Fibroblast of lung (primary cell): ENCODE measurements around the gene AZGP1. TPM values are rescaled to one million over a fixed set of nuclear protein-coding genes. Genes with fewer than 3 reads are reported as not detected.

ENCODE experiments used
- DNase-seq, 2 donors: peaks; one replicate each; pipeline versions ENCODE4 v3.0.0 to v3.0.0-alpha.2; 2010; ENCODE audit warnings: low read depth in 2 of 2
- H2AFZ ChIP-seq: 2 replicates; pipeline ENCODE4 v1.5.1; 2012; ENCODE audit warnings: low read length, control low read depth, inconsistent platforms
- H3K27ac ChIP-seq: 2 replicates; pipeline ENCODE4 v1.5.1; 2011; ENCODE audit warnings: low read length, control low read depth; ENCODE audit not compliant: insufficient read depth
- H3K27me3 ChIP-seq: 2 replicates; pipeline ENCODE4 v1.5.1; 2011; ENCODE audit warnings: mild to moderate bottlenecking, low read length; ENCODE audit not compliant: control insufficient read depth, insufficient read depth
- H3K36me3 ChIP-seq: 2 replicates; pipeline ENCODE4 v1.5.1; 2011; ENCODE audit warnings: low read length; ENCODE audit not compliant: control insufficient read depth, insufficient read depth
- H3K4me1 ChIP-seq: 2 replicates; pipeline ENCODE4 v1.5.1; 2011; ENCODE audit warnings: low read length; ENCODE audit not compliant: control insufficient read depth, insufficient read depth; ENCODE audit errors: extremely low read depth
- H3K4me2 ChIP-seq: 2 replicates; pipeline ENCODE4 v1.5.1; 2011; ENCODE audit warnings: low read length, control low read depth; ENCODE audit not compliant: insufficient read depth; ENCODE audit errors: extremely low read depth
- H3K4me3 ChIP-seq, 4 experiments: fragments of 200-600 bp in 1 of 4; sonication (generic) in 1 of 4; replicated peaks in 1 of 4; 2 replicates each; pipeline ENCODE4 v1.5.1; 2011 to 2016; ENCODE audit warnings: low read length in 4 of 4, low read depth in 3 of 4, mild to moderate bottlenecking in 3 of 4, control low read depth in 2 of 4, inconsistent platforms in 1 of 4, mixed read lengths in 1 of 4; ENCODE audit not compliant: insufficient read depth in 1 of 4; ENCODE audit errors: control extremely low read depth in 1 of 4
- H3K79me2 ChIP-seq: 2 replicates; pipeline ENCODE4 v1.5.1; 2012; ENCODE audit warnings: mild to moderate bottlenecking, low read length, inconsistent platforms; ENCODE audit not compliant: control insufficient read depth, insufficient read depth
- H3K9ac ChIP-seq: 2 replicates; pipeline ENCODE4 v1.5.1; 2011; ENCODE audit warnings: mild to moderate bottlenecking, low read length, control low read depth; ENCODE audit not compliant: insufficient read depth
- H3K9me3 ChIP-seq: 2 replicates; pipeline ENCODE4 v1.5.1; 2012; ENCODE audit warnings: low read depth, low read length; ENCODE audit not compliant: control insufficient read depth, insufficient read depth
- H4K20me1 ChIP-seq: 2 replicates; pipeline ENCODE4 v1.5.1; 2011; ENCODE audit warnings: low read length; ENCODE audit not compliant: control insufficient read depth, insufficient read depth; ENCODE audit errors: extremely low read depth
- EZH2 ChIP-seq: IDR thresholded peaks from 2 replicates; pipeline ENCODE4 v1.5.1; 2012; ENCODE audit warnings: low read length, control low read depth, mild to moderate bottlenecking; ENCODE audit errors: missing control alignments
- polyA plus RNA-seq, 2 donors: library from polyadenylated mRNA; depleted of rRNA in 1 of 2; stranded (reverse) in 1 of 2; unstranded in 1 of 2; fragments of >200 nt; gene quantifications; 2 replicates each; pipeline ENCODE4 v1.2.1, GENCODE V29; 2011 to 2012; ENCODE audit warnings: missing spikeins in 1 of 2
- total RNA-seq: library from RNA; depleted of rRNA; stranded (reverse); fragments of >200 nt; gene quantifications from 2 replicates; pipeline ENCODE4 v1.2.1, GENCODE V29; 2014
- TF ChIP-seq, protein P1 (sequence below), 2 donors: IDR thresholded peaks in 1 of 2; conservative IDR thresholded peaks in 1 of 2; 1 replicate in 1 of 2; 2 replicates in 1 of 2; pipeline ENCODE4 v1.5.1; 2011 to 2012; ENCODE audit warnings: low read length in 2 of 2, control low read depth in 1 of 2, inconsistent platforms in 1 of 2, low read depth in 1 of 2, mild to moderate bottlenecking in 1 of 2

Gene AZGP1
- total and polyA plus RNA-seq, 2 donors (not counting 1 experiment from before 2014, with no cell fraction given), result not detected

DNA sequence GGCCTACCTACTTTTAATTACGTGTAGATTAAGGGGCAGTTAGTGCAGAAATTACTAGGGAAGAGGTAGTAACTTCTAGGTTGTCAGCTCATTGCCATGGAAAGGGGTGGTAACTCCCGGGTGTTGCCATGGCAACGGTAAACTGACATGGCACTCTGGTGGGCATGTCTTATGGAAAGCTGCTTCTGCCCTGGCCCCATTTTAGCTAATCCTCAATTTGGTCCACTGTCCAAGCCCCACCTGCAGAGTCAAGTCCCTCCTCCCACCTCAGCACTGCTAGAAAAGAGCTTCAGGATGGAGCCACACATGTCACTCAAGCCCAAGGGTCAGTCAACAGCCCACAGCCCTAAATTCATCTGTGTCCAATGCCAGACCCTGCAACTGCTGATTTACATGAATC, 32.1 kb upstream of the AZGP1 start:
- no peak for DNase-seq
- H2AFZ ChIP-seq, result no peak overlapping the region
- TF ChIP-seq, protein P1, sequence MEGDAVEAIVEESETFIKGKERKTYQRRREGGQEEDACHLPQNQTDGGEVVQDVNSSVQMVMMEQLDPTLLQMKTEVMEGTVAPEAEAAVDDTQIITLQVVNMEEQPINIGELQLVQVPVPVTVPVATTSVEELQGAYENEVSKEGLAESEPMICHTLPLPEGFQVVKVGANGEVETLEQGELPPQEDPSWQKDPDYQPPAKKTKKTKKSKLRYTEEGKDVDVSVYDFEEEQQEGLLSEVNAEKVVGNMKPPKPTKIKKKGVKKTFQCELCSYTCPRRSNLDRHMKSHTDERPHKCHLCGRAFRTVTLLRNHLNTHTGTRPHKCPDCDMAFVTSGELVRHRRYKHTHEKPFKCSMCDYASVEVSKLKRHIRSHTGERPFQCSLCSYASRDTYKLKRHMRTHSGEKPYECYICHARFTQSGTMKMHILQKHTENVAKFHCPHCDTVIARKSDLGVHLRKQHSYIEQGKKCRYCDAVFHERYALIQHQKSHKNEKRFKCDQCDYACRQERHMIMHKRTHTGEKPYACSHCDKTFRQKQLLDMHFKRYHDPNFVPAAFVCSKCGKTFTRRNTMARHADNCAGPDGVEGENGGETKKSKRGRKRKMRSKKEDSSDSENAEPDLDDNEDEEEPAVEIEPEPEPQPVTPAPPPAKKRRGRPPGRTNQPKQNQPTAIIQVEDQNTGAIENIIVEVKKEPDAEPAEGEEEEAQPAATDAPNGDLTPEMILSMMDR (conservative IDR thresholded peaks at IDR 0.05 in 1 of 2, IDR thresholded peaks at IDR 0.05 in 1 of 2; ENCODE audit: low read depth in 1 of 2, low read length in 2 of 2), result no peak
- no peak for TF ChIP-seq EZH2
- no peaks in the 10 kb centered on the region for H4K20me1 ChIP-seq
- H3K79me2 ChIP-seq, result no peaks in the 10 kb centered on the region
- no peak overlapping the region for H3K27ac ChIP-seq
- peaks cover 4% of the 10 kb centered on the region for H3K27me3 ChIP-seq
- no peak overlapping the region for H3K9ac ChIP-seq
- no peaks in the 10 kb centered on the region for H3K4me1 ChIP-seq
- H3K36me3 ChIP-seq, result no peaks in the 10 kb centered on the region
- H3K9me3 ChIP-seq, result no peaks in the 10 kb centered on the region
- no peak overlapping the region for H3K4me3 ChIP-seq
- no peak overlapping the region for H3K4me2 ChIP-seq

- H4K20me1 ChIP-seq, result no peaks in the 10 kb centered on the region
- no peak overlapping the region for H3K9ac ChIP-seq
- no peaks in the 10 kb centered on the region for H3K79me2 ChIP-seq
- TF ChIP-seq EZH2, result no peak
- TF ChIP-seq, protein P1 (conservative IDR thresholded peaks at IDR 0.05 in 1 of 2, IDR thresholded peaks at IDR 0.05 in 1 of 2; ENCODE audit: low read depth in 1 of 2, low read length in 2 of 2), result no peak
- H3K4me3 ChIP-seq, result no peak overlapping the region
- no peak overlapping the region for H2AFZ ChIP-seq
- no peaks in the 10 kb centered on the region for H3K36me3 ChIP-seq
- H3K4me1 ChIP-seq, result no peaks in the 10 kb centered on the region
- no peak for DNase-seq
- no peaks in the 10 kb centered on the region for H3K9me3 ChIP-seq
- H3K4me2 ChIP-seq, result no peak overlapping the region
- H3K27ac ChIP-seq, result no peak overlapping the region
- peaks cover 4% of the 10 kb centered on the region for H3K27me3 ChIP-seq
These were observed 28.2 kb upstream of the AZGP1 start for GRCh38 chr7:100003711-100004661.

DNA sequence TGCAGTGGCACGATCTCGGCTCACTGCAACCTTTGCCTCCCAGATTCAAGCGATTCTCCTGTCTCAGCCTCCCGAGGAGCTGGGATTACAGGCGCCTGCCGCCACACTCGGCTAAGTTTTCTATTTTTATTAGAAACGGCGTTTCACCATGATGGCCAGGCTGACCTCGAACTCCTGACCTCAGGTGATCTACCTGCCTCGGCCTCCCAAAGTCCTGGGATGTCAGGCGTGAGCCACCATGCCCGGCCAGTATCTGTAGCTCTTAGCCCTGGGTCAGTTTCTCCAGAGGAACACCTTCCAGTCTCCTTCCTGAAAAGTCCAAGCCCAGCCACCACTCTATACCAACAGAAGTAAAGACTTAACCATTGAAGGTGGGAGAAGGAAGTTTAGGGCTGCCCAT, 24.4 kb upstream of the AZGP1 start:
- H3K4me3 ChIP-seq, result no peak overlapping the region
- no peaks in the 10 kb centered on the region for H3K79me2 ChIP-seq
- no peaks in the 10 kb centered on the region for H3K4me1 ChIP-seq
- no peaks in the 10 kb centered on the region for H4K20me1 ChIP-seq
- H3K4me2 ChIP-seq, result no peak overlapping the region
- H3K9me3 ChIP-seq, result no peaks in the 10 kb centered on the region
- TF ChIP-seq, protein P1 (conservative IDR thresholded peaks at IDR 0.05 in 1 of 2, IDR thresholded peaks at IDR 0.05 in 1 of 2; ENCODE audit: low read depth in 1 of 2, low read length in 2 of 2), result no peak
- TF ChIP-seq EZH2, result no peak
- no peak overlapping the region for H3K9ac ChIP-seq
- no peak overlapping the region for H3K27ac ChIP-seq
- H2AFZ ChIP-seq, result no peak overlapping the region
- DNase-seq, result no peak
- no peaks in the 10 kb centered on the region for H3K36me3 ChIP-seq
- H3K27me3 ChIP-seq, result peaks cover 4% of the 10 kb centered on the region
